Fibroblast of peridontal ligament (primary cell): ENCODE data around the gene SYNJ1.
"Not testable (repeated sequence)": the region's sequence is repeated elsewhere in the genome, so short reads cannot be mapped to it uniquely, and the experiment has no call there.

Experiments used
- DNase-seq: peaks from one replicate; pipeline ENCODE4 v3.0.0-alpha.2; 2010; ENCODE audit errors: extremely low read depth

The SYNJ1 gene, protein sequence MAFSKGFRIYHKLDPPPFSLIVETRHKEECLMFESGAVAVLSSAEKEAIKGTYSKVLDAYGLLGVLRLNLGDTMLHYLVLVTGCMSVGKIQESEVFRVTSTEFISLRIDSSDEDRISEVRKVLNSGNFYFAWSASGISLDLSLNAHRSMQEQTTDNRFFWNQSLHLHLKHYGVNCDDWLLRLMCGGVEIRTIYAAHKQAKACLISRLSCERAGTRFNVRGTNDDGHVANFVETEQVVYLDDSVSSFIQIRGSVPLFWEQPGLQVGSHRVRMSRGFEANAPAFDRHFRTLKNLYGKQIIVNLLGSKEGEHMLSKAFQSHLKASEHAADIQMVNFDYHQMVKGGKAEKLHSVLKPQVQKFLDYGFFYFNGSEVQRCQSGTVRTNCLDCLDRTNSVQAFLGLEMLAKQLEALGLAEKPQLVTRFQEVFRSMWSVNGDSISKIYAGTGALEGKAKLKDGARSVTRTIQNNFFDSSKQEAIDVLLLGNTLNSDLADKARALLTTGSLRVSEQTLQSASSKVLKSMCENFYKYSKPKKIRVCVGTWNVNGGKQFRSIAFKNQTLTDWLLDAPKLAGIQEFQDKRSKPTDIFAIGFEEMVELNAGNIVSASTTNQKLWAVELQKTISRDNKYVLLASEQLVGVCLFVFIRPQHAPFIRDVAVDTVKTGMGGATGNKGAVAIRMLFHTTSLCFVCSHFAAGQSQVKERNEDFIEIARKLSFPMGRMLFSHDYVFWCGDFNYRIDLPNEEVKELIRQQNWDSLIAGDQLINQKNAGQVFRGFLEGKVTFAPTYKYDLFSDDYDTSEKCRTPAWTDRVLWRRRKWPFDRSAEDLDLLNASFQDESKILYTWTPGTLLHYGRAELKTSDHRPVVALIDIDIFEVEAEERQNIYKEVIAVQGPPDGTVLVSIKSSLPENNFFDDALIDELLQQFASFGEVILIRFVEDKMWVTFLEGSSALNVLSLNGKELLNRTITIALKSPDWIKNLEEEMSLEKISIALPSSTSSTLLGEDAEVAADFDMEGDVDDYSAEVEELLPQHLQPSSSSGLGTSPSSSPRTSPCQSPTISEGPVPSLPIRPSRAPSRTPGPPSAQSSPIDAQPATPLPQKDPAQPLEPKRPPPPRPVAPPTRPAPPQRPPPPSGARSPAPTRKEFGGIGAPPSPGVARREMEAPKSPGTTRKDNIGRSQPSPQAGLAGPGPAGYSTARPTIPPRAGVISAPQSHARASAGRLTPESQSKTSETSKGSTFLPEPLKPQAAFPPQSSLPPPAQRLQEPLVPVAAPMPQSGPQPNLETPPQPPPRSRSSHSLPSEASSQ (N-terminal part only)

DNA sequence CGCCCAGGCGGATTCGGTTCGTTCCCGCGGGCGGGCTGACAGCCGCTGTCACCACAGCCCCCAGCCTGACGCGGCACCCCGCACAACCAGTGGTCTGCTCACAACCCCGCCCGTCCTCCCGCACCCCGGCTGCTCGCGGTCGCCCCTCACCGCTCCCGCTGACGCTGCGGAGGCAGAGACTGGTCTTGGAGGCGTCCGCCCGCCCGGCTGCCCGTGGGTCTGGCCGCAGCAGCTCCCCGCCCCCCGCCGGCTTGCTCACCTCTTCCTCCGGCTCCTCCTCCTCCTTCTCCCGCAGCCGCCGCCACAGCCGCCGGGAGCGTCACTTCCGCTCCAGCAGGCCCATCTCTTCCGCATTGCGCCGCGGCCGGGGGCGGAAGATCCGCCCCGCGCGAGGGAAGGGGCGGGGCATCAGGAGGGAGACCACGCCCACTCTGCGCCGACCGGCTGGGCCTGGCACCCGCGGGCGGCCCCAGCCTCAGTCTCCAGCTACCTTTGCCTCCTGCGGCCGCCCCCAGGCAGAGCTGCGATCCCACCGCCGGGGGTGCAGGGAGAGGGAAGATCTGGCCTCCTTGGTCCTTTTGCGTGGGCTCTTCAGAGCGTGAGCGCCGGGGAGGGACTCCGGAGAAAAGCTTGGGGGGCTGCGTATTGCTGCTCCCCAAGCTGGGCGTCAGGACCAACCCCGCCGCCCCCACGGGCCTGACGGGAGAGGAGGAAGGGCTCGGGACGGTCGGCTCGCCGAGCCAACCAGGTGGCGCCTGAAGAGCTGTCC is at the start of gene SYNJ1:
Gene SYNJ1, minus strand, starts transcription at position 327 of the 769 bp plus-strand sequence. CDS start 1,118 bp downstream, outside the sequence.
- peak; percentile 84 for DNase-seq

DNA sequence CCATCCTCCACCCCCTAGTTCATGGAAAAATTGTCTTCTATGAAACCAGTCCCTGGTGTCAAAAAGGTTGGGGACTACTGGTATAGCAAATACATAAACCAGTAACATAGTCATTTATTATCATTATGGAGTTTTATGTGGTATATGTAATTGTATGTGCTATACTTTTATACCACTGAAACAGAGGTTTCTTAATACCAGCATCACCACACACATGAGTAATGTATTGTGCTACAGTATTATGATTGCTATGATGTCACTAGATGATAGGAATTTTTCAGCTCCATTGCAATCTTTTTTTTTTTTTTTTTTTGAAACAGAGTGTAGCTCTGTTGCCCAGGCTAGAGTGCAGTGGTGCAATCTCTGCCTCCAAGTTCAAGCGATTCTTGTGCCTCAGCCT is 49.5 kb upstream of the SYNJ1 start:
- no peak for DNase-seq

DNA sequence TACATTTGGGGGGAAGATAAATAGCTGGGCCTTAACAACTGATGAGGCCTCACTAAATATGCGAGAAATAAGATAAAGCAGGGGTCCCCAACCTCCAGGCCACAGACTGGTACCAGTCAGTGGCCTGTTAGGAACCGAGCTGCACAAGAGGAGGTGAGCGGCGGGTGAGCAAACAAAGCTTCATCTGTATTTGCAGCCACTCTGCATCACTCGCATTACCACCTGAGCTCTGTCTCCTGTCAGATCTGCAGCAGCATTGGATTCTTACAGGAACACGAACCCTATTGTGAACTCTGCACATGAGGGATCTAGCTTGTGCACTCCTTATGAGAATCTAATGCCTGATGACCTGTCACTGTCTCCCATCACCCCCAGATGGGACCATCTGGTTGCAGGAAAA is 48.9 kb upstream of the SYNJ1 start:
- DNase-seq: no peak

DNA sequence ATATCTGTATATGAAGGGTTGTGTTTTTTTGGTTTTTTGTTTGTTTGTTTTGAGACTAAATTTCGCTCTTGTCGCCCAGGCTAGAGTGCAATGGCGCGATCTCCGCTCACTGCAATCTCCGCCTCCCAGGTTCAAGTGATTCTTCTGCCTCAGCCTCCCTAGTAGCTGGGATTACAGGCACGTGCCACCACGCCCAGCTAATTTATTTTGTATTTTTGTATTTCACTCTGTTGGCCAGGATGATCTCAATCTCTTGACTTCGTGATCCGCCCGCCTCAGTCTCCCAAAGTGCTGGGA is 45.2 kb upstream of the SYNJ1 start:
- DNase-seq: not testable (repeated sequence)

DNA sequence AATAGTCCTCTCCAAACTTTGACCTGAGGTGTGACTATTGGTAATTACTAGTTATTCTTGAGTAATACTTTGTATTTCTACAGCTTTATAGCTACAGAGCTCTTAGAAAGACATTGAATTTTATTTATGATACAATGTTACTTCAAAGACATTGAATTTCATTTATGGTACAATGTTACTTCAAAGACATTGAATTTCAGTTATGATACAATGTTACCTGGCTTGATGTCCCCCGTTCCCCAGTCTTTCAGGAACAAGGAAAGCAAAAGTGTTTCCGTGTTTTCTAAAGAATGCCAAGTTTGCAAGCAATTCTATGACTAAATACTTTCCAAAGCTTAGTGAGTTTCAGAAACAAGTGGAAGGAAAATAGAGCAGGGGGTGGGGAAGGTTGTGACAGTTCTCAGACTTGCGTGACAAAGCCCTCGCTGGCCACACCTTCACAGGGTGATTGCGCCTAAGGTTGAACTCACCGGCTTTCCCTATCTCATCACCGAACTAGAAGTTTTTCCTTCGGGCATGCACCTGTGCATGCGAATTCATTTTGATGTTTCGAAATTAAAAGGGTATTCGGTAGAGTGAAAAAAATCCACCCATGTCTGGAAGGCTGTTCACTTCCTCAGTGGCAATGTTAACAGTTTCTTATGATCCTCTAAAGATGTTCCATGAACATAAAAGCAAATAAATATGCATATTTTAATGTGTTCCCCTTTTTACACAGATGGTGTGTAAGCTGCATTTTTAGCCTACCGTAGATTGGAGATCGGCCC is 44.7 kb upstream of the SYNJ1 start:
- peak; percentile 33 for DNase-seq

DNA sequence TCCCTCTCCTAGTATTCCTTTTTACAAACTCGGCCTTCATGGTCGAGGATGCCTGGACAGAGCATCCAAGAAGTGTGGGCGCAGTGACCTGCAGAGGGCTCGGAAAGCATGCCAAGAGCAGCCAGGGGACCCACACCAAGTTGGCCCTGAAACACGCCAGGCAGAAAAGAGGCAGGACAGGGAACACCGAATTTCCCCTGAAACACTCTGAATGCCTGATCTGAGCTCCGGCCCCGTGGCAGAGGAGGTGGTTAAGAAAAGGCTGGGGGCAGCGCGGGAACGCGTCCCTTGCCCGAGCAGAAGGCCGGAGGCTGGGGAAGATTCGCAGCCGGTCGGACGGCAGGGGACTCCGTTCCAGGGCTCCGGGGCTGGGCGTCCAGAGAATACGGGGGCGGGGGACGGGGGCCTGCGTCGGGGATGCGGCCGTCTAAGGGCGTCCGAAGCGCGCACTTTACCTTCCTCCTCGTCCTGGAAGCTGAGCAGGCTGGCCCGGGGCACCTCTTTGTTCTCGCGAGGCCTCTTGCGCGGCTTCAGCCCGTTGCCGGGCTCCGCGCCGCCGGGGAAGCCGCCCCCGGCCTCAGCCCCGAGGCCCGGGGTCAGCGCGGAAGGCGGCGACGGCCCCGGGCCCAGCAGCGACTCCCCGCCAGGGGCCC is 43.2 kb upstream of the SYNJ1 start:
- DNase-seq: peak; percentile 49

DNA sequence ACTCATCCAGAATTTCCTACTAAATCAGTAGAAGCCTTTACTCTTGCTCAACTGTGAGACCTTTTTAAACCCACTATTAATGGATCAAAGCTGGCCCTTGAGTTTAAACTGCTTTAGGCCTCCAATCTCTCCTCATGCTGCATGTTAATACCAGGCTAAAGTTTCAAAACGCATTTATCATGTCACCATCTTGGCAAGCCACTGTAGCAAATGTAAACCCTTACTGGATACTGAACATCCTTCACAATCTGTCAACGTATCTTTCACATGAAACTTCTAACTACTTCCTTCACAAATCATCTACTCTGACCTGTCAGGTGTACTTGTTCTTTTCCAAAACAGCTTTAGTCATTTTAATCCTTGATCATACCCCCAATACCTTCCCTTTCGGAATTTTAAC is 40.7 kb upstream of the SYNJ1 start:
- no peak for DNase-seq

DNA sequence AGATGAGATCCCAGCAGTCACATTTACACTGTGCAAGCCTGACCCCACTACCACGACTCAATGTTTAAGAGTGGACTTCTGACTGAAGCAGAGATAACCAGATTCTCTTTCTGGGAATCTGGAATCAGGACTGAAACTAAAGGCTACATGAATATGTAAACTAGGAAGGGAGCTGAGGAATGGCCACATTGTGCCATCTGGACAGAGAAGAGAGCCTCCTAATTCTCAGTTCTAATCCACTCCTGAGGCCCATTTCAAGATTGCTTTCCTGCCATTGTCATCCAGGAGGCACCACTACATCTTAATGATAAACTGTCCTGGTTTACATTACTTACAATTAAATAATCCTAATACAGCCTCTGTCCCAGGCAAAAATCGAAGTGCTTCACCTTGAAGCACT is 37.2 kb upstream of the SYNJ1 start:
- no peak for DNase-seq

DNA sequence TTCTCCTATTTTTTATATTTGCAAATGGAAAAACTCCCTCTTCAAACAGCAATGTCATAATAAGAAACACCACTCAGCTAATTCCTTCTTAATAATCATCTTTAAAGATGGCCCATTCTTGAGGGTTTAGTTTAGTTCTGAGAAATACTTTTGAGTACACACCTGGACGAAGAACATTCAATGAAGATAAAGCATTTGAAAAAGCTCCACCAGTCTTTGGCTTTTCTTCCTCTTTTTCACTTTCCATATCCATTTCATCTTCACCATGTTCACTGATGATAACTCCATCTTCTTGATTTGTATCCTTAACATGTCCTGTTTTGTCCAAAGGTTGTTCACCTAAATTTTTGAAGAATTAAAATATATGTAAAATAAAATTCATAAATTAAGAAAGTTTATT is 36.4 kb upstream of the SYNJ1 start:
- no peak for DNase-seq

DNA sequence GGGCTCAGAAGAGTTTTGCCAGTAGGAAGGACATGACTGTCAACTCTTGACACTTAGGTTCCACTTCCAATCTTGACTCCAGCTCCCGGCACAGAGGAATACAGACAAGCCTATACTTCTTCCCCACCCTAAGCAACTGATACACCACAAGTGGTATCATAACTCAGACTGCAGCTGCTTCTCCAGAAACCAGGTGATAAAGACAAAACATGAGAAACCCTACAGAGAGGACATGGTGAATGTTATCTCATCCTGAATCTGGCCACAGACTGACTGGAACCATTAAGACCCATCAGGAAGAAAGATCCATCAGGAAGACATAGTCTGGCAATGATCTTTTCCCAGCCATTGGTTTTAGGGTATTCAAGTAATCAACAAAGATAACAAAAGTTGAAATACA is 30.0 kb upstream of the SYNJ1 start:
- no peak for DNase-seq

DNA sequence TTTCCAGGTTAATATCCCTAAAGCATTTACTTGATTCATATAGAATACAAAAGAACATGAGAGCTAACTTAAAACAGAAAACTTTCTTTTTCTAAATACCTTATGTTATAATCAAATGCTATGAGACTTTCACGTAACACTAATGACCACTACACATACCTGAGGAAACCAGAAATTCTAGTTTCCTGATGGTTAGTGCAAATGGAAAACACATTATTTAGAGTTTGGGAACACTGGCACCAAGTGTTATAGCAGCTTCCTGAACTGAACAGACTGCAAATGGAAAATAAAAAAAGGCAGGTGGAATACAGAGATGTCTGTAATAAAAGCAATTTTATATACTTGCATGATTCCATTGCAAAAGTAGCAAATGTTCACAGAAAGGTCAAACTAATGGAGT is 28.3 kb upstream of the SYNJ1 start:
- no peak for DNase-seq

DNA sequence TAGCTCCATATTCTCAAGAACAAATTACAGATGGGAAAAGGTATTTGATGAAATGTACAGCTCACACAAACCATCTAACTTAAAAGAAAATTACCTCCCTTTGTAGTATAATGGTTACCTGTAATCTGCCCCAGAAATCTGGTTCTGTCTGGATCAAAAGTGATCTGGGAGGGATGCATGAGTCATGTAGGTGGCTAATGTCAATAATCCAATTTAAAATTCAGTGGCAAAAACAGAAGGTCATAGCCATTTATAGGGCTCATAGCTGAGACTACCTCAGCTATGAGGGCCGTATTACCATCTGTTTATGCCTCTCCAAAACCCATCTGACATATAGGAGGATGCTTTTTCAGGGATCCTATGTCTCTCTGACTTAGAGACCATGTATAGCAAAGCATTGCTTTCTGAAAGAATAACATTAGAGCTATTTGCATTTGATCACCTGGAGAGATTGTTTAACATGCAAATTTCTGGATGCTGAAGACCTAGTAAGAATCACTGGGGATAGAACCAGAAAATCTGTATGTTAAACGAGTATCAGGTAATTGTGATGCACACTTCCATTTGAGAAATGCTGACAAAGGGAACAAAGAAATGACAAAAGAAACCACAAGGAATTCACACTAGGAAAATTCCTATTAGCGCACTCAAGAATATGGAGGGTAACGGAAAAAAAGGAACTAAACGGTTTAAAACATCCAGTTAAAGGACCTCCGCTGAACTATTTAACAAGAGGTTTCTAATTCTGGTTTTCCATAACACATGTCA is 26.2 kb upstream of the SYNJ1 start:
- no peak for DNase-seq

DNA sequence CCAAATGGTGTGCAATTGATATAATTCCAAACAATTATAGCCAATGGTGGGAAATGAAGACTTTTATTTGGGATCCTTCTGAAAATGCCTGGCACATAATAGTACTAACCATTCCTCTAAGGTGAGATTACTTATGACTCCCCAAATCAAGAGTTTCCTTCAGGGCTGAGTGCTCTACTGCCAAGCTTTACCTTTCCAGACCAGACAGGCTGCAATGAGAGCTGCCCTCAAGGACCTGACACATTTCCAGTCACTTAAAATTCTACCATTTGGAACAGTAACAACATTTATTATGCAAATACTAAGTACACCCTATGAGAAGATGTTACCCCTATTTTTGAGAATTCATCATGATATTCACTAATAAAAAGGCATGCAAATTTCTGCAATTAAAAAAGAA is 22.6 kb upstream of the SYNJ1 start:
- no peak for DNase-seq

DNA sequence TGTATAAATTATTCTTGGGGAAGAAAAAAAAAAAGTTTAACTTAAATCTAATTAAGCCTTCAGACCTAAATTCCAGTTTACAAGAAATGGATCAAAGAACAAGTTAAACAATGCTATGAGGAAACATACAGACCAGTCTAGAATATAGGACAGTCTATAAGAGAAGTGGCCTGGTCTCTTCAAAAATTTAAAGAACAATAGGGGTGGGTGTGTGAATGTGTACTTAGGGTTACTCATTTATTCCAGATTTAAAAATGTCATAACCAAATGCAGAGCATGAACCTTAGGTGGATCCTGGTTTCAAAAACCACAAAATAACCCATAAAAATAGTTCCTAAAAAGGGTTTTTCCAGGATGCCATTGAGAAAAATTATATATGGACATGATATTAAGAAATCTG is 21.8 kb upstream of the SYNJ1 start:
- DNase-seq: no peak

DNA sequence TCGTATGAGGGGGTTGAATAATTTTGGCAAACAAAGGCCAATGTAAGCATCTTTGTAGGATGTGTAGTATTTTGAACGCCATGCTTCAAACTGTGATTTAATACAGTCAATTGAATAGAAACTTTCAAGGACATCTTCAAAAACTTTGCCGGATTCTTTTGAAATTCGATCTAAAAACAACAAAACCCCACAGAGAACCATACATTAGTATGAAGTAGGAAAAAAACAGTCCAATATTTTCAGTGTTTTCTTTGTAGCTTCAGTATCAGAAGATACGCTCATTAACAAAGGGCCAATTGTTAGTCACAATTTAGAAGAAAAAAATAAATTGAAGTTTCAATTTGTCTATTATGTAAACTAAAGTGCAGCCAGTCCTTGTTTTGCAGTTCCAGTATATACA is 20.7 kb upstream of the SYNJ1 start:
- DNase-seq: no peak

DNA sequence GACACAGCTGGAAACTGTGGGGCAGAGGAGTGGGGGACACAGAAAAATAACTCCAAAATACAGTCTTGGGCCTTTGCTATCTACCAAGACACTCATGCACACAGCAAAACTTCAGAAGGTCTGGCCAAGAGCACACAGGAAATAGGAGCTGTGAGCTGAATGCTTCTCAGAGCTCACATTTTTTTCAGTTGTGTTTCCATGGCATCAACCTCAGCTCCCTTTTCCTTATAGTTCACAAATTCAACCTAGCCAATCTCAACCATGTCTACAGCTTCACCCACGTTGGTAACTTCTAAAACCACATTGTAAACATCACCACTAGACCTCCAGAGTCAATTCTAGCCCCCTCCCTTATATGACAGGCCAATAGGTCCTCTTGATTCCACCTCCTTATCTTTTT is 19.6 kb upstream of the SYNJ1 start:
- DNase-seq: no peak

DNA sequence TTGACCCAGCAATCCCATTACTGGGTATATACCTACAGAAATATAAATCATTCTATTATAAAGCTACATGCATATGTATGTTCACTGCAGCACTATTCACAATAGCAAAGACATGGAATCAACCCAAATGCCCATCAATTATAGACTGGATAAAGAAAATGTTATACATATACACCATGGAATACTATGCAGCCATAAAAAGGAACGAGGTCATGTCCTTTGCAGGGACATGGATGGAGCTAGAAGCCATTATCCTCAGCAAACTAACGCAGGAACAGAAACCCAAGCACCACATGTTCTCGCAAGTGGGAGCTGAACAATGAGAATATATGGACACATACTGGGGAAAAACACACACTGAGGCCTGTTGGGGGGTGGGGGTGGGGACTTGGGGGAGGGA is 18.9 kb upstream of the SYNJ1 start:
- DNase-seq: not testable (repeated sequence)

DNA sequence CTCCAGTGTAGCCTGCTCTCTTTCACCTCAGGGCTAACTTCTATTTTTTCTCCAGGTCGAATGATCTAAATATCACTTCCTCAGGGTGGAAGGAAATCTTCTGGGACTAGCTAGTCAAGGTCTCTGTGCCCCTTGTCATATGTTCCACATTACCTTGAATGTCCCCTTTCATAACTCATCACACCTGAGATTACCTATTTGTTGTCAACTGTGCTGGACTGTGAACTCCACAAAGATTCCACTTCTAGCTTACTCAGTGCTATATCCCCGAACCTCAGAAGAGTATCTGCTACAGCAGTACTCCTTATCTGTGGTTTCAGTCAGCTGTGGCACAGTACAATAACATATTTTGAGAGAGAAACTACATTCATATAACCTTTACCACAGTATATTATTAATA is 14.6 kb upstream of the SYNJ1 start:
- DNase-seq: no peak

DNA sequence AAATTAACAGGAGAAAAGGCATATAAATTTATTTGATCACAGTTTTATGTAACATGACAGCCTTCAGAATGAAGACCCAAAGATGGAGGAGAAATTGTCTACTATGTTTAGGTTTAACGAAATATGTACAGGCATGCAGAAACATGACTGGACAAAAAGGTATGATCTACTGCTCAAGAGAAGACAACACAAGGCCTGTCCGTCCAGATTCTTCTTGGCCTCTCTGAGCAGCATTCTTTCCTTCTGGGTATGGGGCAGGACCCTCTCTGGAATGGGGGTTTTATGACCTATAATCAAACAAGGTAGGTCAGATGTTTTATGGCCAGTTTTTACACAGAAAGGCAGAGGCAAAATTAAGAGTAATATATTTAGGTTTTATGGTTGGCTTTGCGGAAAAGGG is 13.5 kb upstream of the SYNJ1 start:
- no peak for DNase-seq

DNA sequence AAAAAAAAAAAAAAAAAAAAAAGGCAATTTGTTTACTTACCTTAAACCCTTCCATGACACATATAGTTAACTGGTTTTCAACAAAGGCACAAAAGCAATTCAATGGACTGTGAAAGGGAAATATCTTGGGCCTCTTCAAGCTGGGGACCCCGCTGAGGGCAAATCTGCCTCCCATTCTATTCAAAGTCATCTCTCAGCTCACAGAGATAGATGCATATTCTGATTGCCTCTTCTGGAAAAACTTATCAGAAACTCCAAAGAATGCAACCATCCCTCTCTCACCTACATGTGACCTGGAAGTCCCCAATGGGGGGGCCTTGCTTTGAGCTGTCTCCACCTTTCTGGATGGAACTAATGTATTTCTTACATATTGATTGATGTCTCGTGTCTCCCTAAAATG is 12.1 kb upstream of the SYNJ1 start:
- DNase-seq: no peak
